GM12878 (cell line): ENCODE results near the gene B4GALT5. TPM values are rescaled to one million over a fixed set of nuclear protein-coding genes. Genes with fewer than 3 reads are reported as not detected.

Experiments
- BCL11A ChIP-seq: IDR thresholded peaks from 2 replicates; pipeline ENCODE4 v1.6.1; 2011; ENCODE audit warnings: low read depth, low read length
- BCLAF1 ChIP-seq: fragments of 450-650 bp; IDR thresholded peaks from 2 replicates; pipeline ENCODE4 v1.6.1; 2017; ENCODE audit warnings: antibody characterized with exemption, mild to moderate bottlenecking, moderate library complexity
- EP300 ChIP-seq, 2 experiments: fragments of 150-350 bp in 1 of 2; IDR thresholded peaks; 2 replicates each; pipeline ENCODE4 v1.6.1; 2011 to 2012; ENCODE audit warnings: low read depth in 2 of 2, low read length in 2 of 2, borderline replicate concordance in 1 of 2, improper control_type of control experiment in 1 of 2, inconsistent platforms in 1 of 2; ENCODE audit not compliant: control insufficient read depth in 1 of 2
- JUNB ChIP-seq: IDR thresholded peaks from 2 replicates; pipeline ENCODE4 v1.6.1; 2016; ENCODE audit warnings: antibody characterized with exemption, mild to moderate bottlenecking
- MAX ChIP-seq: IDR thresholded peaks from 2 replicates; pipeline ENCODE4 v1.6.1; 2012; ENCODE audit warnings: low read depth, low read length, improper control_type of control experiment
- MTA3 ChIP-seq: IDR thresholded peaks from 2 replicates; pipeline ENCODE4 v1.6.1; 2012; ENCODE audit warnings: low read length, inconsistent platforms, borderline replicate concordance
- NFIC ChIP-seq: IDR thresholded peaks from 2 replicates; pipeline ENCODE4 v1.6.1; 2012; ENCODE audit warnings: low read depth, mild to moderate bottlenecking, inconsistent platforms, low read length, moderate library complexity
- PAX5 ChIP-seq: IDR thresholded peaks from 2 replicates; pipeline ENCODE4 v1.6.1; 2011; ENCODE audit warnings: low read depth, low read length, borderline replicate concordance
- PBX3 ChIP-seq: IDR thresholded peaks from 2 replicates; pipeline ENCODE4 v1.6.1; 2011; ENCODE audit warnings: mild to moderate bottlenecking, low read depth, low read length, moderate library complexity; ENCODE audit not compliant: insufficient replicate concordance
- PRDM15 ChIP-seq: fragments of 450-650 bp; formaldehyde crosslinking; IDR thresholded peaks from 2 replicates; pipeline ENCODE4 v1.4.0; 2020; ENCODE audit warnings: mild to moderate bottlenecking, moderate library complexity
- RBBP5 ChIP-seq: fragments of 200-600 bp; sonication (generic); conservative IDR thresholded peaks from 2 replicates; pipeline ENCODE4 v1.6.1; 2016
- SP1 ChIP-seq: IDR thresholded peaks from one replicate; pipeline ENCODE4 v1.6.1; 2011; ENCODE audit warnings: low read depth, low read length
- TBL1XR1 ChIP-seq: IDR thresholded peaks from 2 replicates; pipeline ENCODE4 v1.6.1; 2012; ENCODE audit warnings: low read depth, low read length, improper control_type of control experiment
- TCF12 ChIP-seq: IDR thresholded peaks from 2 replicates; pipeline ENCODE4 v1.6.1; 2011; ENCODE audit warnings: low read depth, mild to moderate bottlenecking, low read length
- YBX1 ChIP-seq: fragments of 450-650 bp; IDR thresholded peaks from 2 replicates; pipeline ENCODE4 v1.6.1; 2016; ENCODE audit warnings: antibody characterized with exemption
- ZBTB33 ChIP-seq: fragments of 450-650 bp; IDR thresholded peaks from 2 replicates; pipeline ENCODE4 v1.6.1; 2017; ENCODE audit warnings: mild to moderate bottlenecking
- polyA plus RNA-seq, 11 experiments: library from polyadenylated mRNA; depleted of rRNA in 4 of 11; unstranded in 6 of 11; stranded (reverse) in 5 of 11; fragments of >200 nt; fragmentation: Nextera tagmentation in 4 of 11; fragmentation: Illumina TruSeq in 1 of 11; extraction: Ambion mirVana in 4 of 11; extraction: Trizol in 1 of 11; gene quantifications; 1 replicate in 1 of 11; 2 replicates in 10 of 11; pipeline versions ENCODE4 v1.2.1 to v1.2.3, GENCODE V29; 2011 to 2016; ENCODE audit warnings: inconsistent platforms in 2 of 11, missing spikeins in 2 of 11, low read depth in 1 of 11
- total RNA-seq, 4 experiments: library from RNA; depleted of rRNA in 3 of 4; stranded (reverse); fragments of >200 nt in 3 of 4; fragmentation: Illumina TruSeq in 1 of 4; extraction: Trizol in 1 of 4; gene quantifications; 2 replicates each; pipeline versions ENCODE4 v1.2.1 to v1.2.3, GENCODE V29; 2013 to 2021
- TF ChIP-seq, protein P1 (sequence below): IDR thresholded peaks from 2 replicates; pipeline ENCODE4 v1.6.1; 2012; ENCODE audit warnings: low read length, inconsistent platforms

The B4GALT5 gene
- total and polyA plus RNA-seq, 10 of the 15 experiments (the other 5 are each of a cell fraction or from before 2014, with no cell fraction given), result 2.0 to 55.5 (median 20.2) TPM

- TF ChIP-seq BCLAF1, result no peak
- no peak for TF ChIP-seq PRDM15 (CRISPR knock-in tag)
- peak; percentile 91 to 92 for TF ChIP-seq EP300 (IDR thresholded peaks at IDR 0.05; ENCODE audit: borderline replicate concordance in 1 of 2, control insufficient read depth in 1 of 2, low read depth in 2 of 2, low read length in 2 of 2)
- TF ChIP-seq RBBP5, result no peak
- peak; percentile 92 for TF ChIP-seq NFIC
- TF ChIP-seq, protein P1, sequence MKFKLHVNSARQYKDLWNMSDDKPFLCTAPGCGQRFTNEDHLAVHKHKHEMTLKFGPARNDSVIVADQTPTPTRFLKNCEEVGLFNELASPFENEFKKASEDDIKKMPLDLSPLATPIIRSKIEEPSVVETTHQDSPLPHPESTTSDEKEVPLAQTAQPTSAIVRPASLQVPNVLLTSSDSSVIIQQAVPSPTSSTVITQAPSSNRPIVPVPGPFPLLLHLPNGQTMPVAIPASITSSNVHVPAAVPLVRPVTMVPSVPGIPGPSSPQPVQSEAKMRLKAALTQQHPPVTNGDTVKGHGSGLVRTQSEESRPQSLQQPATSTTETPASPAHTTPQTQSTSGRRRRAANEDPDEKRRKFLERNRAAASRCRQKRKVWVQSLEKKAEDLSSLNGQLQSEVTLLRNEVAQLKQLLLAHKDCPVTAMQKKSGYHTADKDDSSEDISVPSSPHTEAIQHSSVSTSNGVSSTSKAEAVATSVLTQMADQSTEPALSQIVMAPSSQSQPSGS, result peak; percentile 79; the same call in 1 of the 2 replicates
- no peak for TF ChIP-seq ZBTB33
- peak; percentile 92 for TF ChIP-seq BCL11A
- peak; percentile 50 for TF ChIP-seq JUNB
- TF ChIP-seq MAX, result no peak
- TF ChIP-seq TBL1XR1, result peak; percentile 88
- TF ChIP-seq SP1, result peak; percentile 63
- peak; percentile 84; the same call in 1 of the 2 replicates for TF ChIP-seq TCF12
- peak; percentile 97 for TF ChIP-seq PAX5
- TF ChIP-seq YBX1, result no peak
- TF ChIP-seq MTA3, result peak; percentile 85
- peak; percentile 63 for TF ChIP-seq PBX3
These were observed 93.1 kb downstream of the B4GALT5 start (continued) for GRCh38 chr20:49620364-49621240.
